ENCODE data around the gene MUC12. TPM values are rescaled to one million over a fixed set of nuclear protein-coding genes. Genes with fewer than 3 reads are reported as not detected.
"Not testable (repeated sequence)": the region's sequence is repeated elsewhere in the genome, so short reads cannot be mapped to it uniquely, and the experiment has no call there.

MUC12 gene
- total RNA-seq, 1 experiment from 2014 or later, result 0.54 TPM

DNA sequence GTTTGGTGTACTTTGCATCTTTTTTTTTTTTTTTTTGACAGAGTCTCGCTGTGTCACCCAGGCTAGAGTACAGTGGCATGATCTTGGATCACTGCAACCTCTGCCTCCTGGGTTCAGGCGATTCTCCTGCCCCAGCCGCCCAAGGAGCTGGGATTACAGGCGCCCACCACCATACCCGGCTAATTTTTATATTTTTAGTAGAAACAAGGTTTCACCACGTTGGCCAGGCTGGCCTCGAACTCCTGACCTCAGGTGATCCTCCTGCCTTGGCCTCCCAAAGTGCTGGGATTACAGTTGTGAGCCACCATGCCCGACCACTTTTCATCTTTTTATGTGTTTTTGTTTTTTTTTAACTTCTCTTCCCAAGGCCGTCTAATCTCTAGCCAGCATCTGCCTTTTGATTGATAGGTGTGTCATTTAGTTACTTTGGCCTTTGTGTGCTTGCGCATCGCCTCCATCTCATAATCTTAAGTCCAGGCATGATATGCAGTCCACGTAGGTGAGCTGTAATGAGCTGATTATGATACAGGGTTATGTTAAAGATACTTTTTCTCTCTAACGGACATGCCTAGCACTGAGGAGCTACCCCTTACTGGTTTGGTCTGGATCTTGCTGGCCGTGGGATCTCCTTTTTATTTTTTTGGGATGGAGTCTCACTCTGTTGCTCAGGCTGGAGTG is 15.0 kb downstream of the MUC12 start:
- DNase-seq (ENCODE audit: low spot score), result not testable (repeated sequence)

- DNase-seq (ENCODE audit: low spot score), result peak; percentile 3
Measured at GRCh38 chr7:100985033-100985797, 15.8 kb downstream of the MUC12 start.

GRCh38 chr7:100991631-100992030 is 22.3 kb downstream of the MUC12 start:
- no peak for DNase-seq (ENCODE audit: low spot score)

DNA sequence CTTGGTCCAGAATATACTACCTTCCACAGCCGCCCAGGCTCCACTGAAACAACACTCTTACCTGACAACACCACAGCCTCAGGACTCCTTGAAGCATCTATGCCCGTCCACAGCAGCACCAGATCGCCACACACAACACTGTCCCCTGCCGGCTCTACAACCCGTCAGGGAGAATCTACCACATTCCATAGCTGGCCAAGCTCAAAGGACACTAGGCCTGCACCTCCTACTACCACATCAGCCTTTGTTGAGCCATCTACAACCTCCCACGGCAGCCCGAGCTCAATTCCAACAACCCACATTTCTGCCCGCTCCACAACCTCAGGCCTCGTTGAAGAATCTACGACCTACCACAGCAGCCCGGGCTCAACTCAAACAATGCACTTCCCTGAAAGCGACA is 22.9 kb downstream of the MUC12 start:
- not testable (repeated sequence) for DNase-seq (ENCODE audit: low spot score)

- DNase-seq (ENCODE audit: low spot score), result not testable (repeated sequence)
Measured at GRCh38 chr7:100994671-100995070, 25.3 kb downstream of the MUC12 start.

- not testable (repeated sequence) for DNase-seq (ENCODE audit: low spot score)
Measured at GRCh38 chr7:100998530-100998929, 29.2 kb downstream of the MUC12 start.

DNA sequence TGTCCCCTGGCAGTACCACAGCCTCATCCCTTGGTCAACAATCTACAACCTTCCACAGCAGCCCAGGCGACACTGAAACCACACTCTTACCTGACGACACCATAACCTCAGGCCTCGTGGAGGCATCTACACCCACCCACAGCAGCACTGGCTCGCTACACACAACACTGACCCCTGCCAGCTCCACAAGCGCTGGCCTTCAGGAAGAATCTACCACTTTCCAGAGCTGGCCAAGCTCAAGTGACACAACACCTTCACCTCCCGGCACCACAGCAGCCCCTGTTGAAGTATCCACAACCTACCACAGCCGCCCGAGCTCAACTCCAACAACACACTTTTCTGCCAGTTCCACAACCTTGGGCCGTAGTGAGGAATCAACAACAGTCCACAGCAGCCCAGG is 30.0 kb downstream of the MUC12 start:
- DNase-seq (ENCODE audit: low spot score), result not testable (repeated sequence)

DNA sequence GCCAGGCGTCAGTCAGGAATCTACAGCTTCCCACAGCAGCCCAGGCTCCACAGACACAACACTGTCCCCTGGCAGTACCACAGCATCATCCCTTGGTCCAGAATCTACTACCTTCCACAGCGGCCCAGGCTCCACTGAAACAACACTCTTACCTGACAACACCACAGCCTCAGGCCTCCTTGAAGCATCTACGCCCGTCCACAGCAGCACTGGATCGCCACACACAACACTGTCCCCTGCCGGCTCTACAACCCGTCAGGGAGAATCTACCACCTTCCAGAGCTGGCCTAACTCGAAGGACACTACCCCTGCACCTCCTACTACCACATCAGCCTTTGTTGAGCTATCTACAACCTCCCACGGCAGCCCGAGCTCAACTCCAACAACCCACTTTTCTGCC is 30.7 kb downstream of the MUC12 start:
- DNase-seq (ENCODE audit: low spot score), result not testable (repeated sequence)

- DNase-seq (ENCODE audit: low spot score), result not testable (repeated sequence)
Measured at GRCh38 chr7:101002333-101002732, 33.0 kb downstream of the MUC12 start.

- not testable (repeated sequence) for DNase-seq (ENCODE audit: low spot score)
Measured at GRCh38 chr7:101007361-101007760, 38.0 kb downstream of the MUC12 start.

DNA sequence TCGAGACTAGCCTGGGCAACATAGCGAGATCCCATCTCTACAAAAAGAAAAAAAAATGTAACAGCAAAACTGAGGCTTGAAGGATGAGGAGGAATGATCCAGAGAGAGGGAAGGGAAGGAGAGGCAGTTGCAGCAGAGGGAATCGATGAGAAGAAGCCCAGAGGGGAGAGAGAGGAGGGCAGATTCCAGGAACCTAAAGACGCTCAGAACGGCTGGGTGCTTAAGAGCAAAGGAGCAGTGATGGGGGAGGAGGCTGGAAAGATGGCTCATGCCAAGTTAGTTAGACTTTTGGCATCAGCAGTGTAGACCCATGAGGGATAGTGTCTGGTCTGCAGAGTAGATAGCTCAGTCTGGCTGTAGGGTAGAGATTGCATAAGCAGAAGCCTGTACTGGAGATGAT is 40.3 kb downstream of the MUC12 start:
- DNase-seq (ENCODE audit: low spot score), result no peak

DNA sequence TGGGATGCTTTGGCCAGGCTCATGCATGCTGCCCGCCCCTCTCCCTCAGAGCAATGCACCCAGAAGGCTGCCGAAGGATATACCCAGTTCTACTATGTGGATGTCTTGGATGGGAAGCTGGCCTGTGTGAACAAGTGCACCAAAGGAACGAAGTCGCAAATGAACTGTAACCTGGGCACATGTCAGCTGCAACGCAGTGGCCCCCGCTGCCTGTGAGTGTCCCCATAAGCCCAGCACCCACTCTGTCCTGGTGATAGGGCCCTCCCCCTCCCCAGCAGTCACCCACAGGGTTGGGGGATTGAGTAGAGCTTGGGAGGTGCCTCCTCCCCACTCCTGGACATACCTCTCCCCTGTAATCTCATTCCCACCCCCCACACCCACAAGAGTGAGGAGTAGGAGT is 43.6 kb downstream of the MUC12 start:
- no peak for DNase-seq (ENCODE audit: low spot score)

DNA sequence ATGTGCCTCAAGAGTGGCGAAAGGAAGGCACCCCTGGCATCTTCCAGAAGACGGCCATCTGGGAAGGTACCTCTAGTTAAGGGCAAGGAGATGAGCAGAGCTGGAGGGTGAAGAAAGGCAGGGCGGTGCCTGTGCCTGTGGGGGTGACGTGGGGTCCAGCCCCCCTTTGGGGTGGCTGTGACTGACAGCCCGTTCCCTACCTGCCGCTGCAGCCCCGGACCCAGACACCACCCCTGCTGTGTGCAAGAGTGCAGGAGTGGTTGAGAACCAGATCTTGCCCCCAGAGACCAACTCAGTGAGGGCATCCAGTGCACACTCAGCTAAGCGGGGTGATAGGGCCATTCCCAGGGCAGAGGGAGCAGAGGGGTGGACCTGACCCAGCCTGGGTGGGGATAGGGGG is 46.3 kb downstream of the MUC12 start:
- DNase-seq (ENCODE audit: low spot score), result no peak

DNA sequence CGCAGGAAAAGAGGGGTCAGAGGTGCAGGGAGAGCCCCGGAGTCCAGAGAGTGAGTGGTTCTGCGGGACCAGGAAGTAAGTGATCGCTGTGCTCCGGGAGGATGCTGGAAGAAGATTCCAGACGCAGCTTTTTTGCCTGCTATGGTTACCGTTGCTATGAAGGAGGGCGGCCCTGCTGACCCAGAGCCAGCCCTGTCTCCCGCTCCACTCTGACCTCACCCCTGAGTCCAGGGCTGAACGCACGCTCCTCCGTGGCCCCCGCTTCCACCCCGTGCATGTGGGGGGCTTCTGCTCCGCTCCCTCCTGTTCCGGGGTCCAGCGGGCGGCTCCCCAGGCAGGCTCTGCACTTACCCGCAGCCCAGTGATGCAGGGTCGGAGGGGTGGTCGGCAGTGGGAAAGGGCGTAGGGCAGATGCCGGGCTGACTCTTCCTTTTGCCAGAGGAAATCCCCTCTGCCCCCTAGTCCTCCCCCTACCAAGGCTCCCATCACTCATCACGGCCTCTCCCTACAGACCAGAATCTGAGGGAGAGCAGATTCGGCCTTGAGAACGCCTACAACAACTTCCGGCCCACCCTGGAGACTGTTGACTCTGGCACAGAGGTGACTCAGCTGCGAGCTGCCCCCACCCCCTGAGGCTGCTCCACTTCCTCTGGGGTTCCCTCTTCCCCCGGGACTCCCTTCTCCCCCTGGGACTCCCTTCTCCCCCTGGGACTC is 47.9 kb downstream of the MUC12 start:
- DNase-seq (ENCODE audit: low spot score), result peak; percentile 90

DNA sequence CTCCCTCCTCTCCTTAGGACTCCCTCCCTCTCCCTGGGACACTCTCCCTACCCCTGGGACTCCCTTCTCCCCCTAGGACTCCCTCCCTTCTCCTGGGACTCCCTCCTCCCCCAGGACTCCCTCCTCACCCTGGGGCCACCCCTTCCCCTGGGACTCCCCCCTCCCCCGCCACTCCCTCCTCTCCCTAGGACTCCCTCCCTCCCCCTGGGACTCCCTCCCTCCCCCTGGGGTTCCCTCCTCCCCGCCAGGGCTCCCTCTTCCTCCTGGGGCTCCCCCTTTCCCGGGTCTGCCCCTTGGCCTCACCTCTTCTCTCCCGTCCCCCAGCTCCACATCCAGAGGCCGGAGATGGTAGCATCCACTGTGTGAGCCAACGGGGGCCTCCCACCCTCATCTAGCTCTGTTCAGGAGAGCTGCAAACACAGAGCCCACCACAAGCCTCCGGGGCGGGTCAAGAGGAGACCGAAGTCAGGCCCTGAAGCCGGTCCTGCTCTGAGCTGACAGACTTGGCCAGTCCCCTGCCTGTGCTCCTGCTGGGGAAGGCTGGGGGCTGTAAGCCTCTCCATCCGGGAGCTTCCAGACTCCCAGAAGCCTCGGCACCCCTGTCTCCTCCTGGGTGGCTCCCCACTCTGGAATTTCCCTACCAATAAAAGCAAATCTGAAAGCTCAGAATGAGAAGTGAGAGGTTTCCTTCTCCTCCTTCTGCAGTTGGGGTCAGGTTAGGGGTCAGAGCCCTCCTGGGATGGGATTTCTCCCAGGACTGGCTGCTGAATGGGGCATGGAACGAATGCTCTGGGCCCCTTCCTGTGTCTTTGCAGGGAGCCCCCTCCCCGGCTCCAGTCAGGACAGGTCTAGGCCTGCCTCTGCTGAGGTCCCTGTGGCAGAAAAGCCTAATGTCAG is 49.2 kb downstream of the MUC12 start:
- no peak for DNase-seq (ENCODE audit: low spot score)

DNA sequence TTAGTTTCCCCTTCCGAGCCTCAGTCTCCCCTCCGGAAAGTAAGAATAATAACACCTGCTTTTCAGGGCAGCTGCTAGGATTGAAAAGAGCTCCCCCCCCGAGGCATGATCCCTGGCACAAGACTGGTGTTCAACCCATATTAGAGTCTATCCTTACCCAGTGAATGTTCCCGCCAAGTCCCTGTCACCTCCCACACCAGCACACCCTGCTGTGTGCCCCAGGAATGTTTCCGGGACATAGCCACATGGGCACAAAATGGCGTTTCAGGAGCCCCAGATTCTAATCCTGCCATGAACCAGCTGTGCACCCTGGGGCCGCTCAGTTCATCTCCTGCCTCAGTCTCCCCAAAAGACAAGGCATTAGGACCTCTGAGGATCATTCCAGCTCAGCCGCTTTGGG is 51.1 kb downstream of the MUC12 start:
- DNase-seq (ENCODE audit: low spot score), result no peak

DNA sequence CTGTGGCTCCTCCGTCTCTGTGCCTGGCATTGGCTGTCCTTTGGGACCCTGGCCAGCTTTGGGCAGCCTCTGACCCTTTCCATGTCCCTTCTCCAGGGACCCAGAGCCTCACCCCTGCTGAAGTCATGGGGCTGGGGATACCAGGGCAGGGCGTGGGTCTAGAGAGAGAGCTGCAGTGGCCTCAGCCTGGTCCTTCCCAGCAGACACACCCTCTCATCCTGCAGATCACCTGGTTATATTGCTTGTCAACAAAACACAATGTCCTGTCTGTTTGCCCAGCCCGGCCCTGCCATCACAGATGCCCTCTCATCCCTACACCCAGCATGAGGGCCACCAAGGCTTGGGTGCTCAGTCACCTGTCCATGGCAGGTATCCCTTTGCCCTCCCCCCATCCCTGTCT is 52.3 kb downstream of the MUC12 start:
- DNase-seq (ENCODE audit: low spot score), result no peak

GRCh38 chr7:101023839-101024238 is 54.5 kb downstream of the MUC12 start:
- DNase-seq (ENCODE audit: low spot score), result no peak

- DNase-seq (ENCODE audit: low spot score), result no peak
Measured at GRCh38 chr7:101031082-101031481, 61.7 kb downstream of the MUC12 start.

- no peak for DNase-seq (ENCODE audit: low spot score)
Measured at GRCh38 chr7:101035941-101036340, 66.6 kb downstream of the MUC12 start.

DNA sequence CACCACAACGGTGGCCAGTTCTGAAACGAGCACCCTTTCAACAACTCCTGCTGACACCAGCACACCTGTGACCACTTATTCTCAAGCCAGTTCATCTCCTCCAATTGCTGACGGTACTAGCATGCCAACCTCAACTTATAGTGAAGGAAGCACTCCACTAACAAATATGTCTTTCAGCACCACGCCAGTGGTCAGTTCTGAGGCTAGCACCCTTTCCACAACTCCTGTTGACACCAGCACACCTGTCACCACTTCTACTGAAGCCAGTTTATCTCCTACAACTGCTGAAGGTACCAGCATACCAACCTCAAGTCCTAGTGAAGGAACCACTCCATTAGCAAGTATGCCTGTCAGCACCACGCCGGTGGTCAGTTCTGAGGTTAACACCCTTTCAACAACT is 71.9 kb downstream of the MUC12 start:
- DNase-seq (ENCODE audit: low spot score), result not testable (repeated sequence)

DNA sequence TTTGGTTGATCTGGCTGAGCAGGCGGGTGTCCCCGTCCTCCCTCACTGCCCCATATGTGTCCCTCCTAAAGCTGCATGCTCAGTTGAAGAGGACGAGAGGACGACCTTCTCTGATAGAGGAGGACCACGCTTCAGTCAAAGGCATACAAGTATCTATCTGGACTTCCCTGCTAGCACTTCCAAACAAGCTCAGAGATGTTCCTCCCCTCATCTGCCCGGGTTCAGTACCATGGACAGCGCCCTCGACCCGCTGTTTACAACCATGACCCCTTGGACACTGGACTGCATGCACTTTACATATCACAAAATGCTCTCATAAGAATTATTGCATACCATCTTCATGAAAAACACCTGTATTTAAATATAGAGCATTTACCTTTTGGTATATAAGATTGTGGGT is 89.0 kb downstream of the MUC12 start:
- DNase-seq (ENCODE audit: low spot score), result peak; percentile 31
